22Rv1 (cell line): Measurements from ENCODE around the gene TCL1A.

Experiments
- CTCF ChIP-seq: fragments of 450-650 bp; IDR thresholded peaks from 2 replicates; pipeline ENCODE4 v1.5.1; 2017; ENCODE audit warnings: mild to moderate bottlenecking
- ZFX ChIP-seq: fragments of 450-650 bp; IDR thresholded peaks from 2 replicates; pipeline ENCODE4 v1.6.1; 2017; ENCODE audit warnings: antibody characterized with exemption, borderline replicate concordance

DNA sequence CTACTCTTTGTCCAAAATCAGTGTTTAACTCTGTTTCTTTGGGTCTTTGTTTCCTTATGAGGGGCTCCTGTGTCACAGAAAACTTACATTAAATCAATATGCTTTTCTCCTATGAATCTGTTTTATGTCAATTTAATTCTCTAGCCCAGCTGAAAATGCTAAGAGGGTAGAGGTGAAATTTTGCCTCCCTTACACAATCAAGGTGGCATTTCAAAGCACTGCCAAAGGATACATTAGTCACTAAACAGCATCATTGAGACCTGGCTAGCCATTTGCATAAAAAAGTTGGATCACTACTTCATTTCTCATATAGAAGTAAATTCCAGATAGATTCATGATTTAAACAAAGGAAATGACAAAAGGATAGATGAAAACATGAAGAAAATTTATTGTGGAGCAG lies 15.6 kb downstream of the TCL1A start:
- TF ChIP-seq CTCF (no peak), ZFX (no peak)
